ENCODE results near the gene IGIP.

Gene IGIP

DNA sequence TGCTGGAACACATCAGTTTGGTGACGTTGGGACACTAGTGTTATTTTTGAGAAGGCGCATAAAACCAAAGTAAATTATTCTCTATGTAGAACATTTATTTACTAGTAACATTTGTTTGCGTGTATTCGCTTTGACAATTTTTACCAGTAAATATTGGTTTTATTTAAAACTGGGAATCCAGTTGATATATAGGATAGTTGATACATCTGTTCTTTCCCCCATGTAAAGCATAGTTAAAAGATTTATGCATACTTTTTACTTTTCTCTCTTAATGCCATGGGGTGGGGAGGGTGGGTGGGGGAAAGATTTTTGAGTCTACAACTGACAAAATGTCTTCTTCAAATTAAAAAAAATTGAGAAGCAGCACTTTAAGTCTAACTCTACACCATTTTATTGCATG is at the start of gene IGIP:
IGIP (plus strand) TSS at position 301 of the 400 bp plus-strand sequence. CDS start 2,540 bp downstream, outside the sequence.
- no peak for DNase-seq

DNA sequence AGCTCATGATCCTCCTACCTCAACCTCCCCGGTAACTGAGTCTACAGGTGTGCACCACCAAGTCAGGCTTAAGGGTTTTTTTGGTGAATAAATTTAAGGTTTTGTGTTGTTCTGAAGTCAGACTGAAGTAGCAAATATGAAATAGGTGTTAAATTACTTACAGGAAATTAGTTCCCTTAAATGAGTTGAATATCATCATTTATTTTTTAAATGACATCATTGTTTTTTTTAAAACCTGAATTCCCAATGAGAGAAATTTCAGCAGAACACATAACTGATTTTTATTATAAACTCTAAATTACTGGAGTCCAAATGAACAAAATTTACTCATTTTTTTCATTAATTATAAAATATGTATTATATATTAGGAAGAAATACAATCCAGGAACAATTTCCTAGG is 49.6 kb upstream of the IGIP start:
- no peak for DNase-seq

DNA sequence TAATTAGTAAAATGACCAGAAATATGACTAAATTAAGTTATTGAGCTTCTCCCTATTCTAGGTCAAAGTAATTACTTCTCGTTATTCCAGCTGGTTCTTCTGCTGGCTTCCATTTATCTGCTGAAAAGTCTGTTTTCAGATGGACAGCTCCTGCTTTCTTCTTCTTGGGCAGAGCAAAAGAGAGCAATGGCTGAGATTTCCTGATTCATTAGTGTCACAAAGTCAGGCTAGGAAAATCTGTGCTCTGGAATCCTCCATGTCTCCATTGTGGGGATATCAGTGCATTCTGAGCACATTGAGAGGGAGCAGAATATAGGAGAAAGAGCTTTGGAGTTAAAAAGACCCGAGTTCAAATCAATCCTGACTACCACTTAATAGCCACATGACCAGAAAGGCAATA is 48.9 kb upstream of the IGIP start:
- DNase-seq = no peak

DNA sequence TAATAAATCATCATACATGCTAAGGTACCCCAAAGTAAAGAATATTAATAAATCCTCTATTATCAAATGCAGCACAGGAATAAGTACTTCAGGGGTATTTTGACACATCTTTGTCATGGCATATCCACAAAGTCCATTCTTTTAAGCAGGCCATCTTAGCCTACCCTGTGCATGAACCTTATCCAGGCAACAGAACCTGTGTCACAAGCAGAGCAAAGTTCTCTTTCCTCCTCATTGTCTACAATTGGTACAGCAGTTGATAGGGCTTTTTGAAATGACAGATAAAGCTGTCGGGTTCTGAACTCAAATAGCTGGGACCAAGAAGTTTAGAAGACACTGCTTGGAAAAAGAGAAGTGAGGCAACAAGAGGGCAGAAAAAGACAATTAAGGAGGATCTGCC is 42.6 kb upstream of the IGIP start:
- DNase-seq = no peak

DNA sequence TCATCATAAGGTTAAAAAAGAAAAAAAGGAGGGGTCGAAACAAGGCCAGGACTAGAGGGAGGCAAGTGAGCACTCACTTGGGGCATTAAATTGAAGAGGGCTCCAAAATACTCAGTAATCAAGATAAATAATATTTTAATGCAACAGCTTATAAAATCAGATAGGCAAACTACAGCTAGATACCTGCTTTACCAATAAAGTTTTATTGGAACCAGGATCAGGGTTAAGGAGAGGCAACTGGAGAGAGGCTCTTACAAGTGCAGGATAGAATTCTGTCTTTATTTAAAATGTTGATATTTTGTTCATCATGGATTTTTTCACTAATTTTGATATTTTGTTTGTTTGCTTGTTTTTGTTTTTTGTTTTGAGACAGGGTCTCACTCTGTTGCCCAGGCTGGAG is 42.1 kb upstream of the IGIP start:
- DNase-seq = no peak

DNA sequence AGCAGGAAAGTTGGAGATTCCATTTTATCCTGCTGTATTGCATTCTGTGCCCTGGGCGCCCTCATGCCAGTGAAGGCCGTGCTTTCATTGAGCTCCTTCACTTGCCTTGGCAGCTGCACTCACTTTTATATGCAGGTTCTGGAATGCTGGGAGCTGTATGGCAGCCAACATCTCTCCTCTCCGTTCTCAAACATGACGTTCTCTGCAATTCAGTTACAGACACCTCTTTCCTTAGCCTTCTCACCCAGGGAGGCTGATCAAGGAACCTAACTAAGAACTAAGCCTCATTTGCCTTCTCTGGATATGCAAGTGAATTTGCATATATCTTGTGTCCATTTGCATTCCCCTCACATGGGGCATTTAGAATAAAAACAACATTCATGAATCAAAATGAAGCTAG is 41.2 kb upstream of the IGIP start:
- DNase-seq = no peak

DNA sequence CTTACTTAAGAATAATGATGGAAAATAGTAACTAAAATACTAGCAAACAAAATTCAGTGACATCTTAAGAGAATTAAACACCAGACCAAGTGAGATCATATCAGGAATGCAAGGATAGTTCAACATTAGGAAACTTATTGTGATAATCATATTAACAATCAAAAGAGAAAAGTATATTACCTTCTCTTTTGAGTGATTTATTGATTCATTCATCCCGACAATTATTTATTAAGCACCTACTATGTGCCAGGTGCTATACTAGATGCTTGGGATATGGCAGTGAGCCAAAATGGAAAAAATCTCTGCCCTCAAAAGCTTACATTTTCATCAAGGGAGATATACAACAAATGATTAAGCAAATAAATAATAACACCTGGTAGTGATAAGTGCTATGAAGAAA is 35.5 kb upstream of the IGIP start:
- DNase-seq = no peak

DNA sequence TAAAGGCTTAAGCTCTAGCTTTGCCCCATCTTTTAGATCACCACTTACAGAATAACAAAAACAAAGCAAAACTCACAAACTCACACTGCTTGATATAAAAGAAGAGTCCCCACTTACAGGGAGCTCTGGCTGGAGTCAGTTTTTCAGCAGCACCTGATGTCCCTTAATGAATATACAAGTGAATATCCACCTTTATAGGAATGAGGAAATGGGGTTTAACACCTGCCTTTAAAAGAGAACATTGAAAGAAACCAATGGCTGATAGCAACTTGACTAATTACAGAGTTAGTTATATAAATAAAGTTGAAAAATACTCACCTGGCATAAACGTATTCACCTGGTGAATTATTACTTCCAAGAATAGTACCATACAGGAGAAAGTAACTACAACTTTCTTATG is 32.6 kb upstream of the IGIP start:
- DNase-seq = no peak

DNA sequence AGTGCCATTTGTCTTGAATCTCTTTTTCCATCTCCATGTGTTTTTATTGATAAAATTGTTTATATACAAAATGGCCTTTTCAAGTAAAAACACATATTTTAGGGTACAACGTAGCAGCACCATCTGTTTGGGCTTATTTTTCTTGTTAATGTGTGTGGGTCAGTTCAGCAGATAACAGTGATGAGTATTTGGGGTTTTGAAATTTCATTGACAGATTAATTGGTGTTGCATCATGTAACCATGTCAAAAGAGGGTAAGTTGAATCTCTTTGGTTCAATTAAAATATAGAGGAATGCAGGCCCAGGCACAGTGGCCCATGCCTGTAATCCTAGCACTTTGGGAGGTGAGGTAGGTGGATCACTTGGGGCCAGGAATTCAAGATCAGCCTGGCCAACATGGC is 31.9 kb upstream of the IGIP start:
- no peak for DNase-seq

DNA sequence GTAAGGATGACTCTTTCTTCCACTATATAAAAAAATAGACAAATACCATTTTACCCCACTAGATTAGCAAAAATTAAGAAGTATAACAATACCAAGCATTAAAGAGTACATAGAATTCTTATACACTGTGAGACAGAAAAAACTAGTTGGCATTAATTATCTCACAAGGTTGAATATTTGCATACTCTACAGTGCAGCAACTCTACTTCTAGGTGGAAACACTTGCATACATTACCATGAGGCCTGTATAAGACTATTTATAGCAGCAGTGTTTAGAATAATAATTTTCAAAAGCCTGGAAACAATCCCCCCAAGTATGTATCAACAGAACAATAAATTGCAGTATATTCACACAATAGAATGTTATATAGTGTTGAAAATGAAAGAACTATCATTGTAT is 30.8 kb upstream of the IGIP start:
- DNase-seq = no peak

DNA sequence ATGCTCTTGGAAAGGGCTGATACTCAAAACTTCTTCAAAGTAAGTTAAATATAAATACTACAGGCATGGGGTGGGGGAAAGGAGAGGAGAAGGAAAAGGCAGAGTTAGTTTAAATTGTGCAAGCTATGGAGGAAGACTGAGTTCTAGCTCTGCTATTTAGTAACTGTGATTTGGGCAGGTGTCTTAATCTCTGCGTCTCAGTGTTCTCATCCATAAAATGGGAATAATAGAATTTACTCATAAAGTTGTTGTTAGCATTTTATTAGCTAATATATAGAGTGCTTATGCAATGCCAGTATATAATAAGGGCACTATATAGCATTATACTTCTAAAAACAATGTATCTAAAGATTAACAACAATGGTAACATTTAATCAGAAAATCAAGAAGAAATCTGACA is 24.6 kb upstream of the IGIP start:
- DNase-seq = no peak

DNA sequence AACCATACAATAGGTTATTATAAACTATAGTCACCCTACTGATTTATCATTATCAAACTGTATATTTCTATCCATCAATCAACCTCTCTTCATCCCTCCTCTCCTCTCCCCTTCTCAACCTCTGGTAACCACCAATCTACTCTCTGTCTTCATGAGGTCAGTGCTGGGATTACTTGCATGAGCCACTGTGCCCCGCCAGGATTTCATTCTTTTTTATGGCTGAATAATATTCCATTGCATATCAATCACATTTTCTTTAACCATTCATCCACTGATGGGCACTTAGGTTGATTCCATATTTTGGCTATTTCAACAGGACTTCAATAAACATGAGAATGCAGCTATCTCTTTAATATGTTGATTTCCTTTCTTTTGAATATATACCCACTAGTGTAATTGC is 22.6 kb upstream of the IGIP start:
- no peak for DNase-seq

DNA sequence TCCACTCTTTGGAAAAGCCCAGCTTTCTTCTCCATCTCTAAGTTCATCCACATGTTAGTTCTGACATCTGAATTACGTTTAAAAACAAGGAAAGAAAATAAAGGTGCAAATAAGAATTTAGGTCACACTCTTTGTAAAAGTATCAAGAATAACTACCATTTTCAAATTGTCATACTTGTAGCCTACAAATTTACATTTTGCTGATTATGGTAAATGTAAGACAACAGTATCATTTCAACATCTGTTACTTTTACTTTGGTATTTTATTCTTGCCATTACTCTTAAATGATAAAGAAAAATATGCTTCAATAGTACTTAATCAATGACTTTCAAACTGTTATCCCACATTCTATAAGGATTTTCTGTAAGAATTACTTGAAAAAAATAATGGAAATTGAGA is 21.6 kb upstream of the IGIP start:
- no peak for DNase-seq

DNA sequence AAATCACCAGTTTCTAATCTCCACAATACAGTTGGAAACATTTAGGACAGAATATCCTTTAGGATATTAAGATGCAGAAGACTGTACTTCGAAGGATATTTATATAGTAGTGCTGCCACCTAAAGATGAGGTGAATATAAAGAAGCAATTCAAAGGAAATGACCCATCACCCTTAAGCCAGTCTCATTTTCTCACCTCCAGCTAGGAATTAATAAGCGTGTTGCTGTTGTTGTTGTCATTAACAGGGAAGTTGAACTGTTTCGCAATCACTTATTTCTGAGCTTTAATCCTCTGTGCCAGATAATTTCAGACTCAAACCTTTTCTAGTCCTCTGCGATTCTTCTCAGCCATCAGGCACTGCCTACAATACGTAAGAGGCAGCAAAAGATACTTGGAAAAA is 19.6 kb upstream of the IGIP start:
- no peak for DNase-seq

DNA sequence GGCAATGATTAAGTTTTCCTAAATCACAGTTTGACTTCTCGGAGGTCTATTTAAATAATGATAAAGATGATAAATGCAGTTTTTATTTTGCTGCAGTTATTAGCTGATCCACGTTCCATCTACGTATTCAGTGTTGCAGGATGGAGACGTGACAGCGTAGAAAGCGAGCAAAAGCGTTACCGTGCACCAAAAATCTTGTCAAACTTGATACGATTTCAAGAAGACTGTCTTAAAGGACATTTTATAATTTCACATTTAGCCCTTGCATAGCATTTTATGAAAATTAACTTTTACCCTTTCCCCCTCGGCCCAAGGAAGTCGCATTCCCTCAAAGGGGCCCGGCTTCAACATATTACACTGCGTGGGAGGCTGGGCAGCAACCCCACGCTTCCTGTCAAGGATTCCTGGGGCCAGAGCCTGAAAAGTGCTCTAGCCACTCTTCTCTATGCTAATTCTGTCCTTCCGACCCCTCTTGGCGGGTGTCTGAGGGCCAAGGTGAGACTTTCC is 18.9 kb upstream of the IGIP start:
- no peak for DNase-seq

DNA sequence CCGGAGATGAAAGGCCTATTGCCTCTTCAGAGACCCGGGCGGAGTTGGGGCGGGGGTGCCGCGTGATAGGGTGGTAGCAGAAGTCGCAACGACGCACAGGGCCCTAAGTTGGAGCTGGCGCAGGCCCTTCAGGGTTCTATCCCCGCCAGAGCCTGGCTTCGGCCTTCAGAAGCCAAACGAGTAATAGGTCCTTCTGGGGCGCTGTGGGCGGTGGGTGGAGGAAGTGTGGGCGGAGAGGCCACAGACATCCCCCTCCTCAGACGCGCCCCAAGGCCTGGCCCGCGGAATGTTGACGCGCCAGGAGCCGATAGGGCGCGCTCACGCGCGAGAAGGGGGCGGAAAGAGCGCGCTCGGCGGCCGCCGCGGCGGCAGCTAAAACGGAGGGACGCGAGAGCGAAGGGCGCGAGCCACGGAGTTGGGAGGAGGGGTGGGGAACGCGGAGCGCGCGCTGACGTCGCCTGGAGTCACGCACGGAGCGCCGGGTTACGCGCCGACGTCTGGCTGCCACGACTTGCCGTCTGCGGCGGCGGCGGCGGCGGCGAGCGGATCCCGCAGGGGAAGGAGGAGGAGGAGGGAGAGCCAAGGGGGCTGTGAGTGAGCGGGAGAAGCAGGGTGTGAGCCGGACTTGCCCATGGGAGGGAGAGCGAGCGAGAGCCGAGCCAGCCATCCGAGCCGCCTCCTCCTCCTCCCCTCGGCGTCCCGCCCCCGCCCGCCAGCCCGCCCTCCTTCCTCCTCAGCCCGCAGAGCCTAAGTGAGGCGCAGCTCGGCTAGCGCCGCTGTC is 18.2 kb upstream of the IGIP start:
- peak; percentile 81 to 87 for DNase-seq

DNA sequence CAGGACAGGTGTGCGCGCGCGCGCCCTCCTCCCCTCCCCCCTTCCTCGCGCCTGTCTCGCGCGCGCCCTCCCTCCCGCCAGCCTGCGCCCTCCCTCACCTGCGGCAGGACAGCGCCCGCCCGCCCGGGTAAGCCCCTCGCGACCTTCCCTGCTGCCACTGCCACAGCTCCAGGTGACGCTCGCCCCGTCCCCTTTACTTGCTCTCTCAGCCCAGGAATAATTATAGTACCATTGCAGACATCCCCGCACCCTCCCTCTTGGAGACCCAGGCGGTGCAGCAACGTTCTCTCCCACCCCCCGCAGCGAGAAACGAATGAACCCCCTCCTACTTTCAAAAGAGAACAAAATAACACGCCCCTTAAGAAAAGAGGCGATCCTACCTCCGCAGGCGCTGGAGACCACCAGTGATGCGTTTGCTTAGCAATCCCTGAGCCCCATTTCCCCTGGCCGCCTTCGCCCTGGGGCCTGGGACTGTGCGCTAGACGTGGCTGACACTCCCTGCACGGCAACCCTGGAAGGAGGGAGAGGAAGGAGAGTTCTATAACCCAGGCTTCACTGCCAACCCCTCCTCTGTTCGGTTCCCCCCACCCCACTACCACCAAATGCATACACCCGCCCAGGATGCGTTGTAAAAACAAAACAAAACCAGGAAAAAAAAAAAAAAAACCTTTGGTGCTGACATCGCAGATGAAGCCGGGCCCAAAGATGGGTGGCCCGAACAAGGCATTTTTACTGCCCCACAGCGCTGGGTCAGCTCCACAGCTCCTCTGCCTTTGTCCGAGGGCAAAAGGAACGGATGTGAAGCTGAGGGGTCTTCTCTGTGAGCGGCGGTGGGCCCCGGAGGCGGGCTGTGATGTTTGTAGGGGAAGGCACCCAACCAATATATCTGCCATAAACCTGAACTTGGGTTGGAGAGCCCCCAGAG is 17.4 kb upstream of the IGIP start:
- no peak for DNase-seq

DNA sequence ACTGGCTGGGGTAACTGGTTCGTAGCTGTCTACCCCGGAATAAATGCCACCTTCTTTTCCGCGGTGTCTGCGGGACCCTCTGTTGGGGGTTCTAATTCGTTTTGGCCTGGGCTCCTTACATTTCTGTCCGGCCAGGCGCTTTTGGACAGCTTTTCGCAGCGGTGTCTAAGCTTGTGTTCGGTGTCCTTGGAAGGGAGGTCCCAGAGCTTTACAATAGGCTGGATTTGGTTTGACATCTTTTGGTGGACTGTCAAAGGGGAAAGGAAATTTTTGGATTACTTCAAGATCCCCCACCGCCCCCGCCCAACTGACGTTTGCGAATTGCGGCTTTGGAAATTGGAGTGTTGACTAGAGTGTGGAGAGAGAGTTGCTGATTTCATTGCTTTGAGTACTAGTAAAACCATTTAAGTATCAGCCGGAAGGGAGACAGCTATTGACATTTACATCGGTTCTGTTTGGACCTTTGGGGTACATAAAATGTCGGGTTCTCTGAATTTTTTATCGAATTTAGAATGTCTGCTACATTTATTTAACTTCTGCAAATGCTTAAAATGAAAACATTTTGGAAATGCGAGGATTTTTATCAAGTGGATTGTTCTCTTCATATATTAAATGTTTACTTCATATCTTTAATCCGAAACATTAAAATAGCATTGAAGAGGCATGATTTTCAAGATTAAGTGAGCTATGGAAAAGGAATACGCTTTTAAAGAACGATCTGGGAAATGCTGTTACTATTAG is 16.5 kb upstream of the IGIP start:
- no peak for DNase-seq

DNA sequence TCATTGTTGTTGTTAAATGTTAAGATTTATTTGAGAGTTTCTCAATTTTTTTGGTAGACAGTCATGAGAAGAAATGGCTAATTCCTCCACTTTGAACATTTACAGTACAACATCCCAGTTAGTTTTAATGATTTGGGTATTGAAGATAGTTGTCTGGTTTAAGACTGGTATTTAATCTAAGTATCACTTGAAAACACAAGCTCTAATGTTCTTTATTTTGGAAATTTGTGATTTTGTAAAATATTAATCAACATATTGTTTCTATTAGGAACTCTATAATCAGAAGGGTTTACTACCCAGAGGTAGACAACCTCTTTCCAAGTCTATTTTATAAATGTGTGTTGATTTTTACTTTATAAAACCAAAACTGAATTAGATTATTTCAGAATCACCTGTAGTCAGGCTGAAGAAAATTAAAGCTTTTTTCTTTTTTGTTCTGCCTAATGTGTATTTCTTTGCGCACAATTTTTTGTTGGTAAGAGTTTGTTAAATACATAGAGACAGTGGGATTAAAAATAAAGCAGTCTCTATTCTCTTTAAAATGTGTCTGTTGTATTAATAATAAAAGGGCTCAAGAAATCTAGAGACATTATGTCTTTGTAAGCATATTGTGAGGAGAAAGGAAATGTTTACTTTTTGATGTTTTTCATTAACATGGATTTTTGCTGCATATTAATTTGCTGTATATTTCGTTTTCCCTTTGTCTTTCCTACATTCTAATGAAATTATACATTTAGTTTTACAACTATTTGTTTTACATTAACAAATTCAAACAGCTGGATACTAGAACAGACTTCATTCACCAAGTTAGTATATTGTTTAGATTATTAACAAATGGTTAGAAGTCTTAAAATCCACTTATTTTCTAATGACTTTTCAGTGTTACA is 15.7 kb upstream of the IGIP start:
- DNase-seq = no peak

DNA sequence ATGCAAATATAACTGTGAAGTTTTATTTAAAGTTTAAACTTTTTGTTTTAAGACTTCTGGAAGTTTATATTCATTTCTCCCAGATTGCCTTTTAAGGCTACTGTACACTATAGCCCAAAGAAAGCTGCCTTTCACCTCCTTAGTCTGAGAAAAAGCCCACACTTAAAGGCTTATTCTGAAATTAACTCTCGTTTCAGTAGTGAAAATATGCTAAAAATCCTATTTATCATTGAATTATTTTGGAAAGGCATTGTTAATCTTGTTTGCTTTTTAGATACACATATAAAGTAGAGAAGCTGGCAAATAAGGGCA is 15.1 kb upstream of the IGIP start:
- no peak for DNase-seq

DNA sequence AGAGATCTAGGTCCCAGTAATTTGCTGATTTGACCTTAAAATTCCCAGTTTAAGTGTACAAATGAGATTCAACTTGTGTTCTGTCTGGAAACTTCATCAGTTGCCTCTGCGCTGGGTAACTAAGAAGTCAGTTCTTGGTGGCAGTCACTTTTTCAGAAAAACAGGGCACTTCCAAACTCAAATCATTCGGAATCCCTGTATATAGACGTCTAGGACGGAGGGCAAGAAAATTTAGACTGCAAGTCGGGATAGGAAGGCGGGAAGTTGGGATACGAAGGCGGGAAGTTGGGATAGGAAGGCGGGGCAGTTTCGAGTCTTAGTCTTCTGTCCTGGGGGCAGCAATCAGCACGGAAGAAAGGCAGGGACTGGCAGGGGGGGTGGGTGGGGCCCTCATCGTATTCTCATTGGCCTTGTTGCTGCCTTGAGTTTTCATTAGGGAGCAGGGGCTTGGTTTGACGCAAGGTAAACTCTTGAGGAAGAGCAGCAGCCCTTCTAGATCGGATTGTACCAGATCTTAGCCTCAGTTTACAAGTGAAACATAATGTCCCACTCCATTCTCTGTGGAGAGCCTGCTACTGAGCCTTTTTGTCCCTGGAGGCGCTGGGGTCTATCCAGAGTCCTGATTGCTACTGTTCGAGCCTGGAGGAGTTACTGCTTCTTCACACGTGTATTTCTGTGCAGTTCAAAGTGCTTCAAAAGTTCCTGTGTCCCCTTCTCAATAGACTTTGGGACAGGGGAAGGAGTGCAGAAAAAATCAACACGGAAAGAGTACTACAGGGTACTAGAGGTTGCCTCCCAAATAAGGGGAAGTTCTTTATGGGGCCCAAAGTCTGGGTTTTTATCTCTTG is 14.5 kb upstream of the IGIP start:
- DNase-seq = no peak
